GM18505 (cell line): ENCODE data around the gene SMURF2.
"Not testable (repeated sequence)": the region's sequence is repeated elsewhere in the genome, so short reads cannot be mapped to it uniquely, and the experiment has no call there.

Experiments used
- ATAC-seq: cut with Tn5 transposase; IDR thresholded peaks from one replicate; pipeline ENCODE4 v1.9.1; 2021; ENCODE audit not compliant: unreplicated experiment
- POLR2A ChIP-seq: IDR thresholded peaks from 4 replicates; pipeline ENCODE4 v1.6.1; 2011; ENCODE audit warnings: borderline replicate concordance; ENCODE audit not compliant: insufficient read depth, insufficient read length; ENCODE audit errors: extremely low read depth

Gene SMURF2

GRCh38 chr17:64608571-64608981, 53.5 kb downstream of the SMURF2 start:
- TF ChIP-seq POLR2A = no peak
- ATAC-seq = no peak

- ATAC-seq = no peak
- TF ChIP-seq POLR2A = no peak
Observed at GRCh38 chr17:64607862-64608565, 54.1 kb downstream of the SMURF2 start.

DNA sequence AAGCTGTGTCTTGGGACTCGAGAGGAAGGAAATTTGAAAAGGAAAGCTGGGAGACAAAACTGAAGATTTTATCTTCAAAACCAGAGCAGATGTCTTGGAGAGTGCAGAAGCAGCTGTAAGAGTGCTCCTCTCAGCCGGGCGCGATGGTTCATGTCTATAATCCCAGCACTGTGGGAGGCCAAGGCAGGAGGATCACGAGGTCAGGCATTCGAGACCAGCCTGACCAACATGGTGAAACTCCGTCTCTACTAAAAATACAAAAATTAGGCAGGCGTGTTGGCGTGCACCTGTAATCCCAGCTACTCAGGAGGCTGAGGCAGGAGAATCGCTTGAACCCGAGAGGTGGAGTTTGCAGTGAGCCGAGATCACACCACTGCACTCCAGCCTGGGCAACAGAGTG, 57.6 kb downstream of the SMURF2 start:
- not testable (repeated sequence) for ATAC-seq

DNA sequence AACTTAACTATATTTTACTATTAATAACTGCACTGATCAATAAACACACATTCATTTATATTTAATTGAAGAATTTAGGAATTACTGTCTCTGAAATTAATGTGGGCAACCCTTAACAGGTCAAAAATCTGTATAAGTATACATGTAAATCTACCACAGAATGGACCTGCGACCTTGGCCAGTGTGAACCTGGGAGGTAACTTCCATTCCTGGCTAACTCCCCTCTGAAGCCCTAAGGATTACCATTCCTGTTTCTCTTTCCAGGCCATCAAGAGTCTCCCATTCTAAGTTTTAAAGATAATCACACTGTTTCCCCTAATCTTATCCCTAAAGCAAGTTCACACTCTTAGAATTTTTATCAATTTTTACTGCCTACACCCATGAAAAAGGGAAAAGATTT, 58.1 kb downstream of the SMURF2 start:
- ATAC-seq = no peak
- no peak for TF ChIP-seq POLR2A

- TF ChIP-seq POLR2A = no peak
- ATAC-seq = no peak
Observed at GRCh38 chr17:64599827-64600226, 62.3 kb downstream of the SMURF2 start.

- peak; percentile 70 for ATAC-seq
- peak; percentile 44 for TF ChIP-seq POLR2A
Observed at GRCh38 chr17:64599187-64599676, 62.9 kb downstream of the SMURF2 start.

GRCh38 chr17:64598672-64599071, 63.4 kb downstream of the SMURF2 start:
- TF ChIP-seq POLR2A = no peak
- no peak for ATAC-seq

GRCh38 chr17:64596988-64597387, 65.1 kb downstream of the SMURF2 start:
- no peak for ATAC-seq
- no peak for TF ChIP-seq POLR2A

GRCh38 chr17:64596439-64596838, 65.7 kb downstream of the SMURF2 start:
- no peak for ATAC-seq
- no peak for TF ChIP-seq POLR2A

GRCh38 chr17:64591944-64592343, 70.2 kb downstream of the SMURF2 start:
- ATAC-seq = no peak
- TF ChIP-seq POLR2A = no peak

GRCh38 chr17:64585146-64585545, 77.0 kb downstream of the SMURF2 start:
- no peak for TF ChIP-seq POLR2A
- no peak for ATAC-seq

DNA sequence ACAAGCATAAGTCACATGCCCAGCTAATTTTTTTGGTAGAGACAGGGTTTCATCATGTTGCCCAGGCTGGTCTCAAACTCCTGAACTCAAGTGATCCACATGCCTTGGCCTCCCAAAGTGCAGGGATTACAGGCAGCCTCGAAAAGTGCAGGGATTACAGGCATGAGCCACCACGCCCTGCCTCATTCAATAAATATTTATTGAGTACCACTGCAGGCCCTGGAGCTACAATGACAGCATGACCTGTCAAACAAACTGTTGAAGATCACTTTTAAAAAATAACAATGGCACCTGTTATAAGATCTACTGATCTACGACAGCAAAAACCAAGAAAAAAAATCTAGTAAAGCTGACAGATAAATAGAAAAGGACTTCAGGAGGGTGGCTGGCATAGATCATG, 79.1 kb downstream of the SMURF2 start:
- ATAC-seq = no peak
- TF ChIP-seq POLR2A = no peak

DNA sequence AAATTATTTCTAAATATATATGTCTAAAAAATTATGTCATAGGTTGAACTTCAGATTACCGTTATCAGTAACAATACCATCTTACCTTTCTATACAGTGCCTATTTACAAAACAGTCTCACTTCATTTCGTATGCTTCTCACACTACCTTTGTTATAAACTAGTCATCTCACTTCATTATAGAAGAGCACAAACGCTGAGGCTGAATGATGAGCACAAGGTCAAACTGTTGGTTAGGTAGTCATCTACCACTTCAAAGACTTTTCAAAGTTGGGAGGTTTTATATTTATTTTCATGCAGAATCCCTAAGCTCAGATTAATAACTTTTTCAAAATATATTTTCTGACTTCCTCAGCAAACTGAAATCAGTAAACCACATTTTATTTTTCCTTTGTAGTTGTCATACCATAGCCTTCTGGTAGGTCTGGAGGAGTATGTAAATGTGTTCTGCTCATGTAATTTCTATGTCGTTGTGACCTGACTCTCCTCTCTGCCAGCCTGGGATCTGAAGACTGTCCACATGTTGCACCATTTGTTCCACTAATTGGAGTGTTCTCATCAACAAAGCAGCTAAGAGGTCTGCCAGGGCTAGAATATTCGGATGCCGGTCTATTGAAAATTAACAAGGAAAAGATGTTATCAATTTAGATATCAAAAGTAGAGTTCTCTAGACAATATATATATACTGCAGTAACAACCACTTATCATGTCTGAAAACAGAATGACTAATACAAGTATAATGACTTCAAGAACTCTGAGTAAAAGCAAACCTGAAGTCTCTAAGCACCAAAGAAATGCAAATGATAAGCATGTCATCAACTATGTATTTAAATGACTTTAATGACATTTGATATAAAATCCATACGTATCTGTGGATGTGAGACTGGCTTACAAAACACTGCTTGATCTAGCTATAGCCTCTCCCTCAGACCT, 81.5 kb downstream of the SMURF2 start:
- ATAC-seq = no peak
- no peak for TF ChIP-seq POLR2A

- no peak for TF ChIP-seq POLR2A
- ATAC-seq = no peak
Observed at GRCh38 chr17:64579917-64580316, 82.2 kb downstream of the SMURF2 start.

DNA sequence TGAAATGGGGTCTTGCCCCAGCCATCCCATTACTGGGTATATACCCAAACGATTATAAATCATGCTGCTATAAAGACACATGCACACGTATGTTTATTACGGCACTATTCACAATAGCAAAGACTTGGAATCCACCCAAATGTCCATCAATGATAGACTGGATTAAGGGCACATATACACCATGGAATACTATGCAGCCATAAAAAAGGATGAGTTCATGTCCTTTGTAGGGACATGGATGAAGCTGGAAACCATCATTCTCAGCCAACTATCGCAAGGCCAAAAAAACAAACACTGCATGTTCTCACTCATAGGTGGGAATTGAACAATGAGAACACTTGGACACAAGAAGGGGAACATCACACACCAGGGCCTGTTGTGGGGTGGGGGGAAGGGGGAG, 85.1 kb downstream of the SMURF2 start:
- ATAC-seq = not testable (repeated sequence)
